ENCODE measurements around the gene FARS2. TPM values are rescaled to one million over a fixed set of nuclear protein-coding genes. Genes with fewer than 3 reads are reported as not detected.

The FARS2 gene
- total RNA-seq, 1 donor from 2014 or later: 8.2 TPM

DNA sequence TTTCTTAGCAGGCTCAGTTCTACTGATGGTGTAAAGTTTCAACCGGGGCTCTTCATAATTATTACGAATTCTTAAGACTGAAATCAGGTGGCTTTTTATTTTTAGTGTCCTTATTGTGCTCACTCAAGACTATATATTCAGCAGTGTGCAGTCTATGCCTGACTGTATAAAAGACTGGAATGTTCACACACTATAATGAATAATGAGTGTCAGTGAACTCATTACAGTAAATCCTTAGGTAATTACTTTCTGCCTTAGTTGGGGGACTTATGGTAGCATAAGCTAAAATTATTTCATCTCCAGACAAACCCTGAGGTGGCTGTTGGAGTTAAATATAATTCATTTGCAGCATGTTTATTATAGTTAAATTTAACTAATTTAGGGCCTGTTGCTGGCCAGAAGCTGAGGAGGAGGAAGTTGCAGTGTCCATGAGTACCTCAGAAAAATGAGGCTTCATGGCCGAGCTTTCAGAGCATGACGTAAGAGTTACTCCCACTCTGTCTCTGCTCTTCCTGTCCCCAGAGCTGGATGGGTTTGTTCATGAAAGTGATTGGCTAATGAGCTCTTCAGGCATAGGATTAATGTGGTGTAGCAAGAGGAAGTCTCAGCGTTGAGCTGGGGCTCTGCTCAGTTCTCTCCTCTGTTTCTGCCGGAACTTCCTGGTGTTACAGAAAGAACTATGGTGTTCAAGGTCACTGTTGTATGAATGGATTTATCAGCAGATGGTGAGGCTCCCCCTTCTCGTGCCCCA lies 409.7 kb downstream of the FARS2 start:
- DNase-seq (ENCODE audit: low read depth): peak; percentile 21
- no peak overlapping the region for H3K4me3 ChIP-seq (ENCODE audit: low read depth, low read length)
- H3K36me3 ChIP-seq (ENCODE audit: control insufficient read depth, insufficient read depth, low read length): no peaks in the 10 kb centered on the region
- no peaks in the 10 kb centered on the region for H3K27me3 ChIP-seq (ENCODE audit: control insufficient read depth, insufficient read depth, low read length)
- TF ChIP-seq, protein P1, sequence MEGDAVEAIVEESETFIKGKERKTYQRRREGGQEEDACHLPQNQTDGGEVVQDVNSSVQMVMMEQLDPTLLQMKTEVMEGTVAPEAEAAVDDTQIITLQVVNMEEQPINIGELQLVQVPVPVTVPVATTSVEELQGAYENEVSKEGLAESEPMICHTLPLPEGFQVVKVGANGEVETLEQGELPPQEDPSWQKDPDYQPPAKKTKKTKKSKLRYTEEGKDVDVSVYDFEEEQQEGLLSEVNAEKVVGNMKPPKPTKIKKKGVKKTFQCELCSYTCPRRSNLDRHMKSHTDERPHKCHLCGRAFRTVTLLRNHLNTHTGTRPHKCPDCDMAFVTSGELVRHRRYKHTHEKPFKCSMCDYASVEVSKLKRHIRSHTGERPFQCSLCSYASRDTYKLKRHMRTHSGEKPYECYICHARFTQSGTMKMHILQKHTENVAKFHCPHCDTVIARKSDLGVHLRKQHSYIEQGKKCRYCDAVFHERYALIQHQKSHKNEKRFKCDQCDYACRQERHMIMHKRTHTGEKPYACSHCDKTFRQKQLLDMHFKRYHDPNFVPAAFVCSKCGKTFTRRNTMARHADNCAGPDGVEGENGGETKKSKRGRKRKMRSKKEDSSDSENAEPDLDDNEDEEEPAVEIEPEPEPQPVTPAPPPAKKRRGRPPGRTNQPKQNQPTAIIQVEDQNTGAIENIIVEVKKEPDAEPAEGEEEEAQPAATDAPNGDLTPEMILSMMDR (IDR thresholded peaks at IDR 0.05; ENCODE audit: insufficient read depth, low read length, poor library complexity, severe bottlenecking): no peak

DNA sequence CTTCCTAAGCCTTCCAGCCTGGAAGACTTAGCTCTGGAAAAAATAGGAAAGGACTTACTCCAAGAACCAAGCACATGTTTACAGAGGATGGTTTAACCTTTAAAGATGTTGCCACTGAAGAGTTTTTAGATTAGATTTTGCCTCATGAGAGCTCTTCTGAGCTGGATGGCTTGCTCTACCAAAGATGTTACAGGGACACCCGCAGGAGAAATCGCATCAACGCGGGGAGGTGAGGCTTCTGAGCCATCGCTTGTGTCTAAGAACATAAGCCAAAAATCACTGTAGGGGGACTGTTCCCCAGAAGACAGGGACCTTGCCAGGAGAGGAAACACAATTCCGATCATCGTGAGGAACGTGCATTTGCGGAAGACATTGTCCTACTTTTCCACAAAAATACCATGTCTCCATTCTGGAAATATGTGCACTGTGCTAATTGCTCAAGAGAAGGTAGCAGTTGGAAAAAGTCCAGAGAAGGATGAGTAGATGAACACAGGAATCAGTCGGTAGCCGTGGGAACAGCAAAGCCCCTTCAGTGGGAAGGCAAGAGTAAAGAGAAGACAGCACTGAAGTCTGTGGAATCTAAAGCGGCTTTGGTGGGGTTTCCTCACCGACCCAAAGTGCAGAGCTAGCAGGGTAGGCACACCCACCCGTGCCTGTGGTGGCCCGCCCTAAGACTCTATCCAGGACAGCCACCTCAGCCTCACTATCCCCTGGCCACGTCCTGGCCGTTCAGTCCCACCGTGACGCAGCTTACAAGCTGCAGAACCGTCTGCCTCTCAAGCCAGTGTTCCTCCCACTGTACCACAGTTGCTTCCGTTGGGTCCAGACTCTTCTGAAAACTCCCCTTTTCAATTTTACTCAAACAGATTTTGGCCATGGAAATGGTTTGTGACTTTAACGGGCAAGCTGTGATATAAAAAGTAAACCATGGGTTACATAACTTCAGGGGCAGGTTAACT lies 410.6 kb downstream of the FARS2 start:
- Histone ChIP-seq H3K27me3 (ENCODE audit: control insufficient read depth, insufficient read depth, low read length) (no peaks in the 10 kb centered on the region), H3K36me3 (ENCODE audit: control insufficient read depth, insufficient read depth, low read length) (no peaks in the 10 kb centered on the region), H3K4me3 (ENCODE audit: low read depth, low read length) (no peak overlapping the region)
- TF ChIP-seq, protein P1 (IDR thresholded peaks at IDR 0.05; ENCODE audit: insufficient read depth, low read length, poor library complexity, severe bottlenecking): no peak
- DNase-seq (ENCODE audit: low read depth): no peak

DNA sequence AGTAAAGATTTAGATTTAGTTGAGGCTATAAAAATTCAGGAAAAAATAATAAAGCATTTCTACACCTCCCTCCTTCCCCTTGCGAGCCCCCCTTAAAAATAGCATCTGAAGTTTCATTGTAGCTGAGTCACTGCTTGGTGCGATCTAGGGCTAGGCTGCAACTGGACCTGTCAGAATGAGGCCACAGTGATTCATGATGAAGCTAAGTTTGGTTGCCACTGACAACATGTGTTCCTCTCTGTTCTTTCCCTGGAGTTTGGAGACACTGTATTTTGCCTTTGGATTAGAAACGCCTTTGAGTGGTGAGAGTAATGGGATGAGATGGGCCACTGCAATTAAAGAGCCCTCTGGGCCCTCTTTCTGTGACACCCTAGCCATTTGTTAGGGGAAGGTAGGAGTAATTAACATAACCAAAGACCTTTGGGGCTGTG lies 411.3 kb downstream of the FARS2 start:
- H3K4me3 ChIP-seq (ENCODE audit: low read depth, low read length): no peak overlapping the region
- TF ChIP-seq, protein P1 (IDR thresholded peaks at IDR 0.05; ENCODE audit: insufficient read depth, low read length, poor library complexity, severe bottlenecking): no peak
- no peaks in the 10 kb centered on the region for H3K36me3 ChIP-seq (ENCODE audit: control insufficient read depth, insufficient read depth, low read length)
- H3K27me3 ChIP-seq (ENCODE audit: control insufficient read depth, insufficient read depth, low read length): no peaks in the 10 kb centered on the region
- DNase-seq (ENCODE audit: low read depth): peak; percentile 47

DNA sequence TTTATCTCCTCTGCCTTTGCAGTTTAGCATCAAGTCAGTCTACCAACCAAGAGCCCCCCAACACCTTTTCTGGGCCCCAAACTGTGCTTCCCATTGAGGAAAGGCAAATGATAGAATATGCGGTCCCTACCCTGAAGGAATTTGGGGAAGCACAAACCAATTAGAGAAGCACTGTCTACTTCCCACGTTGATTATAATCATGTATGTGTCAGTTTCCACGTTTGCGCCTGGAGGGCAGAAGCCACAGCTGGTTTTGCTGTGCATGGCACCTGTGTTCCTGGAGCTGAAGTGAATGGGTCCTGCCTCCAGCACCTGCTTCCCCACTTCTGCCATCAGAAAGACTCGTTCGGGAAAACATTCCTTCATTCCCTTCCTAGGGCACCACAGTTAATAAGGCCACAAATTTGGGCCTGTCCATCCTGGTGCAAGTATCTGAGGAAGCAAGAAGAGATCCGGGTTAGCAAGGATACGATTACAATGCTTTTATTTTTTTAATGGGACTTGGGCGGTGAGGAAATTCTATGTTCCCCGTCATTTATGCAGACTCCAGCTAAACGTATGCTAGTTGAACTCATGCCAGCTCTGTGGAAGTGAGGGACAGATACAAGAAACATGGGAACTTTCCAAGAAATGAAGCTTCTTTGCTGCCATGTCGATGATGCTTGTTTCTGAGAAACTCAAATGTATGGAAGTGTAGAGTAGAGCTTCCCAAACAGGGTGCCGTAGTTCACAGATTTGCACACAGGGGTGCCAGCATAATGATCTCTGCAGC lies 411.9 kb downstream of the FARS2 start:
- Histone ChIP-seq H3K36me3 (ENCODE audit: control insufficient read depth, insufficient read depth, low read length) (no peaks in the 10 kb centered on the region), H3K4me3 (ENCODE audit: low read depth, low read length) (no peak overlapping the region), H3K27me3 (ENCODE audit: control insufficient read depth, insufficient read depth, low read length) (no peaks in the 10 kb centered on the region)
- DNase-seq (ENCODE audit: low read depth): no peak
- TF ChIP-seq, protein P1 (IDR thresholded peaks at IDR 0.05; ENCODE audit: insufficient read depth, low read length, poor library complexity, severe bottlenecking): no peak

DNA sequence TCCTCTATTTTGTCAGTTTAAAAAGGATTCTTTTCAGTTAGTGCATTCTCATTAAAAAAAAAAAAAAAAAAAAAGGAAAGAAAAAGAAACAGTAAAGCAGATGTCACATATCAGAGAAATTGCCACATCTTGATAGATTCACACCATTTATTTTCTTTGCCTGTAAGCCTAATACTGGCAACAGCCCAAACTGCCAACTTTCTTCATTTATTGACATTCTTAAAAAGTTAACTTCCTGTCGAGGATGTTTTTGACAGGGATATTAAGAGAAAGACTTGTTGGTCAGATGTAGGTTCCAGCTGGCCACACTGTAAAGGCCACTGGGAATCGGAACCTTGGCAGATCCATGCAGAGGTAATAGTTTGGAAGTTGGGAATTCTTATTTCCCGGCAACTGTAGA lies 412.8 kb downstream of the FARS2 start:
- H3K27me3 ChIP-seq (ENCODE audit: control insufficient read depth, insufficient read depth, low read length): no peaks in the 10 kb centered on the region
- no peaks in the 10 kb centered on the region for H3K36me3 ChIP-seq (ENCODE audit: control insufficient read depth, insufficient read depth, low read length)
- no peak for DNase-seq (ENCODE audit: low read depth)
- TF ChIP-seq, protein P1 (IDR thresholded peaks at IDR 0.05; ENCODE audit: insufficient read depth, low read length, poor library complexity, severe bottlenecking): no peak
- no peak overlapping the region for H3K4me3 ChIP-seq (ENCODE audit: low read depth, low read length)

Data from kidney epithelial cell (primary cell).